Measurements from ENCODE around the gene GAS7.
"Not testable (repeated sequence)": the region's sequence is repeated elsewhere in the genome, so short reads cannot be mapped to it uniquely, and the experiment has no call there.

Gene GAS7

DNA sequence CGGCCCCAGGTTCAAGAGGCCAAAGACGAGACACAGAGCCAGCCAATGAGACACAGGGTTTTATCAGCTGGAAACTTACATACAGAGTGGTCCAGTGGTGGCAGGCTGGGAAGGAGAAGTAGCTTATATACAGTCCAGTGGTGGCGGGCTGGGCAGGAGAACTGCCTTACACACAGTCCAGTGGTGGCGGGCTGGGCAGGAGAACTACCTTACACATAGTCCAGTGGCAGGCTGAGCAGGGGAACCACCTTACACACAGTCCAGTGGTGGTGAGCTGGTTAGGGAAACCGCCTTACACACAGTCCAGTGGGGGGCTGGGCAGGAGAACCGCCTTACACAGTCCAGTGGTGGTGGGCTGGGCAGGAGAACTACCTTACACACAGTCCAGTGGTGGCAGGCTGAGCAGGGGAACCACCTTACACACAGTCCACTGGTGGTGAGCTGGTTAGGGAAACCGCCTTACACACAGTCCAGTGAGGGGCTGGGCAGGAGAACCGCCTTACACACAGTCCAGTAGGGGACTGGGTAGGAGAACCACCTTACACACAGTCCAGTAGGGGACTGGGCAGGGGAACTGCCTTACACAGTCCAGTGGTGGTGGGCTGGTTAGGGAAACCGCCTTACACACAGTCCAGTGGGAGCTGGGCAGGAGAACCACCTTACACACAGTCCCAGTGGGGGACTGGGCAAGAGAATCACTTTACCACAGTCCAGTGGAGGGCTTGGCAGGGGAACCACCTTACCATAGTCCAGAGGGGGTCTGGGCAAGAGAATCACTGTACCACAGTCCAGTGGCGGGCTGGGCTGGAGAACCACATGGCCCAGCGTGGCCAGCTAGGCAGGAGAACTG, 90.9 kb downstream of the GAS7 start:
- no peak for DNase-seq

DNA sequence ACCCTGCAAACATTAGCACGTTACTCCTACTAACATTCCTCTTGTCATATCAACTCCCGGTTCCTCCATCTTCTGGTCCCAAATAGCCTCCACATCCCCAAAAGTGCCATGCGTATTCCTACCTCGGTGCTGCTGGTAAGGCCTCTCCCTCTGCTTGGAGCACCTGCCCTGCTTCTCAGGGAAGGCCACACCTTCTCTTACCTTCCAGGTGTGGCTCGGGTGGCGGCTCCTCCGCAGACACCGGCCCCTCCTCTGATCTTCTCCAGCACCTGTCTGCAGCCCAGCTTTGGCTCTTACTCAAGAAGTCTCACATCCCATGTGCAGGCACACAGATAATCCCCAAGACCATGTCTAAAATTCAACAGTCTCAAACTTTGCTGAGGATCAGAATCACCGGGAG, 92.3 kb downstream of the GAS7 start:
- DNase-seq, result no peak

DNA sequence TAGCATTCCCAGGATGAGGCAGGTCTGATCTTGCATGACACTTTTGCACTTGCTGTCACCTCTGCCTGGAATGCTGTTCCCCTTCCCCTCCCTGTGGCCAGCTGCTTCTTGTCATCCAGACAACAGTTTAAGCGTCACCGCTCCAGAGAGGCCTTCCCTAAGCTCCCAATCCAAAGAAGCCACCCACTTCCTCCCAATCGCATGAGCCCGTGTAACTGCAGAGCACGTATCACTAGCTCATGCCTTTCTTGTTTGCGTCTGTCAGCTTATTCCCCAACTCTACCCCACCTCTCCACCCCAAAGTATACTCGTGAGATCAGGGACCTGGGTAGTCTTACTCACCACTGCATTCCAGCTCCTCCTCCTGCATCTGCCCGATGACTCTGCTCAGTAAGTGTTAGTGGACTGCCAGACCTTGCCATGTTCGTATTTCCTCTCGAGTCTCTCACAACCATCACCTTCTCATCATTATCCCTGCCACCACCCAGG, 92.8 kb downstream of the GAS7 start:
- no peak for DNase-seq

DNA sequence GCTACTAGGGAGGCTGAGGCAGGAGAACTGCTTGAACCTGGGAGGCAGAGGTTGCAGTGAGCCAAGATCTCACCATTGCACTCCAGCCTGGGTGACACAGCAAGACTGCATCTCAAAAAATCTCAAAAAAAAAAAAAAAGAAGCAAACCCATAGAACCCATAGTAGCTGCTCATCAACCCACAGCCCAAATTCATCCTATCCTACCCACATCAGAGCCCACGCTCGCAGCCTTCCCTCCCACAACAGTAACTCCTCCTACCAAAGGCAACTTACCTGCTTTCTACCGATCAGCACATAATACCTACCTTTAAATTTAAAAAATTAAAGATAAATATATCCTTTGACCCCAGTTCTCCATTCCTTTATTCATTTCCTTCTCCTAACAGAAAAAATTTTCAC, 94.7 kb downstream of the GAS7 start:
- DNase-seq, result no peak

DNA sequence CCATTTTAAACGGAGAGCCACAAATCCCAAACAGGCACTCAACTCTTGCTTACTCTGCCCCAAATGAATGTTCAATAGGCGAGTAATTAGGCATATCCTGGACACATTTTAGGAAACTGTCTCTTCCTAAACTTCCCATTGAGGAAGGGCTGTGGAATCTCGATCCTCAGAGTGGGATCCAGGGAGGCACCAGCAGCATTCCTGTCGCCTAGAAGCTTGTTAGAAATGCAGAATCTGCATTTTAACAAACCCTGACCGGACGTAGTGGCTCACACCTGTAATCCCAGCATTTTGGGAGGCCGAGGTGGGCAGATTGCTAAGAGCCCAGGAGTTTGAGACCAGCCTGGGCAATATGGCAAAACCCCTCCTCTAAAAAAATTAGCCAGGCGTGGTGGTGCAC, 95.6 kb downstream of the GAS7 start:
- no peak for DNase-seq

DNA sequence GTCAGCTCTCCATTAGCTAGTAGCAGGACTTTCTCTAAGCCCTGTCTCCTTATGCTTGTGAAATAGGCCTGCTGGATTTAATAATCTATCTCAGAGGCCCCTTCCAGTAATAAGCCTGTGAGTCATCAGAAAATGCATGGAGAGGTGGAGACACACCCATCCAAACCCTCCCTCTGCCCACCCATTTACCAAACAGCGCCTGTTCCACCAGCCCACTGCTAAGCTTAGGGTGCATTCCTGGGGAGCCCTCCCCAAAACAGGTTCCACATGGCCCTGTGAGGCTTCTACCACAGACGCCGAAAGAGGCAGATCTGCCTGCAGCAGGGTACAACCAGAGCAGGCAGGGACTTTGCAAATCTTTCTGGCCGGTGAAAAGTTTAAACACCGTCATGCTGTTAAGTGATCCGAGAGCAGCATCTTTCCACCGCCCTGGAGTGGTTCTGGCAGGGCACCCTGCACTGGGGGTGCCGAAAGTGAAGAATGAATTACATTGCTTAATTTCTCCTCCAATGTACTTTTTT, 99.3 kb downstream of the GAS7 start:
- peak in 1 of 2 donors; percentile 10 for DNase-seq

DNA sequence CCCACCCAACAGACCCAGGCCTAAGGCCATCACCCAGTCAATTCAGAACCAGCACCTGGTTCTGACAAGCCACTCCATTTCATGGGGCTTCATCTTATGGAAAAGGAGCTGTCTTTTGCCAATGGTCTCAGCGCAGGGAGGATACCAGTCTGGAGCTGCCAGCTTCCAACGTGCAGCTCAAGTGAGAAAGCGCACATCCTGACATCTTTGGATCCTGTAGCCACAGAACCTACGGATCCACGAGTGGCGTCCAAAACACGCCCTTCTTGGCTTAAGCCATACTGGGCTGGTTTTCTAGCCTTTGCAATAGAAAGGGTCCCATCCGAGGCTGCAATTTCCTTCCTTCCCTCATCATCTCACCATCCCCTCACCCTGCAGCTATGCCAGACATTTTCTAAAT, 101.8 kb downstream of the GAS7 start:
- no peak for DNase-seq

DNA sequence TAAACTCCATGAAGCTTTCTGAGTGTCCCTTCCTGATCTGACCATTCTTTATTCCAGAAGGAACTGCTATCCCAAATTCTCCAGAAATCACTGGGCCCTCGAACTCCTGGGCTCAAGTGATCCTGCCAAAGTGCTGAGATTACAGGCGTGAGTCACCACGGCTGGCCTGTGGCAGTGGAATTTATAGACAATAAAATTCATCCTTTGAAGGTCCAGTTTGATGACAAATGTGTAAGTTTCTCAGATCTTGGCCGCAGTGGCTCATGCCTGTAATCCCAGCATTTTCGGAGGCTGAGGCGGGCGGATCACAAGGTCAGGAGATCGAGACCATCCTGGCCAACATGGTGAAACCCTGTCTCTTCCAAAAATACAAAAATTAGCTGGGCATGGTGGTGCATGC, 103.1 kb downstream of the GAS7 start:
- DNase-seq, result not testable (repeated sequence)

DNA sequence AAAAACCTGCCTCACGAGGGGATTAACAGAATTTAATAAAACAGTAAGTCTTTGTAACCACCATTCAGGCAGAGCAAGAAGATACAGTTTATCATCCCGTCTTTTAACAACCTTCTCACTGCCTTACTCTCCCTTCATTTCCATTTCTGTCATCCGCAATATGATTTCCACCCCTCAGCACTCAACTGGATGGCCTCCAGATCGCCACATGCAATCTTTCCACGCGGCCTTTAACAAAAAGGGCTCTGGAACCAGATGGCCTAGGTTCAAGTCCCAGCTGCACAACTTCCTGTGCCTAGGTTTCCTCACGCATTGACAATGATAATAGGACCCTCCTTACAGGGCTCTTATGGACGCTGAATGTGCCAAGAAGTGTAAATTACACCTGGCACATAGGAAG, 103.6 kb downstream of the GAS7 start:
- DNase-seq, result no peak

DNA sequence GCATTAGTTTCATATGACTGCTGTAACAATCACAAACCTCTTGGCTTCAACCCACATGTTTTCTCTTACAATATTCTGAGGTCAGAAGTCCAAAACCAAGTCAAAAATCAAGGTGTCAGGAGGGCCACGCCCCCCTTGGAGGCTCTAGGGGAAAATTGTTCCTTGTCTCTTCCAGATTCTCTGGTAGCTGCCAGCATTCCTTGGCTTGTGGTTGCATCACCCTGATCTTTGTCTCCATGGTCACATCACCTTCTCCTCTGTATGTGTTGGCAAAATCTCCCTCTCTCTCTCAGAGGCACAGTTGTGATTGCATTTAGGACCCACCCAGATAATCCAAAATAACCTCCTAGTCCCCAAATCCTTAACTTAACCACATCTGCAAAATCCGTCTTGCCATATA, 105.8 kb downstream of the GAS7 start:
- no peak for DNase-seq

DNA sequence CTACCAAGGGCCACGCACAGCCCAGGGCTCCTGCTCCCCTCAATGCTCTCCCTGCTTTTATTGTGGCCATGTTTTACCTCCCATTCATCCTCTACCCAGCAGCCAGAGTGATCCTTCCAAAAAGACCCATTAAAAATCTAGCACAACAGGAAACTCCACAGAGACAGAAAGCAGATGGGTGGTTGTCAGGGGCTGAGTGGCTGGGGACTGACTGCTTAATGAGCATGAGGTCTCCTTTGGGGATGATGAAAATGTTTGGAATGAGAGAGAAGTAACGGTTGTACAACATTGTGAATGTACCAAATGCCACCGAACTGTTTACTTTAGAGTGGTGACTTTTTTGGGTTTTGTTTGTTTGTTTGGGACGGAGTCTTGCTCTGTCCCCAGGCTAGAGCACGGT, 107.4 kb downstream of the GAS7 start:
- no peak for DNase-seq

DNA sequence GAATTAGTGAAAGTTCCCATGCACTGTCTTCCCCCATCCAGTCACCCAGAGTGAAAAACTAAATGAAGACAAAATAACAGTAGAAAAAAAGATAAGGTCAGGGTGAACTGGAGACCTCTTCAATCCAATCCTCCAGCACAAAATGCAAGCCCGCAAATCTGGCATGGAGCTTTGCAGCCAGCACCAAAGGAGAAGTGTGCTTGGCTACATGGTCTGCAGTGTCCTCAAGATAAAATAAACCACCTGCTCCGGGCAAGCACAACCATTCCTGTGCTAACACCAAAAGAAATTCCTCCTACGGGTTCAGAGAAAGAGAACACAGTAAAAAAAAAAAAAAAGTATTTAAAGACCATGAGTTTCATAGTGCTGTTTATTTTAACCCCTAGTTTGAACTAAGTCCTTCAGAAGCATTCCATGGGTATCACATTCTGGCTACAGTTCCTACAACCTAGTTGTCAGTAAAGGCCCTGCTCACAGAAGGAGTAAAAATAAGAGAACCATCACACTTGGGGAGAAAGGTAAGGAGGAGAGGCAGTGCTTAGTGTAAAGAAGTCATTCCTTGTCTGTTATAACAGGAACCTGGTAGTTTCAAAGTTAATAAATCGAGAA, 109.1 kb downstream of the GAS7 start:
- DNase-seq, result no peak

DNA sequence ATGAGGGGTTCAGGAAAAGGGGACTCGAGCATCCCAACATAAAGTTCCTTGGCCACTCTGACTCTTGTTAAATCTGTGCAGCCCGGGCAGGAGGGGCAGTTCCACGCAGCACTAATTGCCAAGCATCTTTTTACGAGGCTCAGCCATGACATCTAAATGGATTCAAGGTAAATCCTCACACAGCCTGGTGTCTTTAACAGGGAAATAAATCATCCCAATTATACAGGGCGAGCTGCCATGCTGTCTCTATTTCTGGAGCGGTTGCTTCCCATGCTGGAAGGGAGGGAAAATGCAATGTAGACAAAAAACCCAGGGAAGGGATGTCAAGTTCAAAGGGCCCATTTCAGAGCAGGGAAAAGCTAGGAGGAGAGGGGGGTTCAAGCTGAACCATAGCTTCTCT, 110.0 kb downstream of the GAS7 start:
- no peak for DNase-seq

DNA sequence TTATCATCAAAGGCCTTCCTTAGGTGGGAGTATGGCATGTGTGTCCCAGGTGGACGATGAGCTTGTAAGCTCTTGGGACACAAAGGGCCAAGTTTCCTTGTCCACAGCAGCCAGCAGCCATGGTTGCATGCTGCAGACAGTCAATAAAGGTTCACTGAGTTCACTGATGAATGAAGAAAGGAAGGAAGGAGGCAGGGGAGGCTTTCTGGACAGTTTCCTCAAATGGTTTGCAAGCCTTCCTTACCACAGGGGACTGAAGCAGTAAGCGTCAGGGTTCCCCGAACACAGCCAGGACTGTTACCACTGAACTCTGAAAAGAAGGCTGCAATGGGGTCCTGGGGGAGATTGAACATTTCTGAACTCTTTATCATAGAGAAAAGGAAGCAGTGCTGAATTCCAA, 111.1 kb downstream of the GAS7 start:
- peak in 1 of 2 donors; percentile 57 for DNase-seq

DNA sequence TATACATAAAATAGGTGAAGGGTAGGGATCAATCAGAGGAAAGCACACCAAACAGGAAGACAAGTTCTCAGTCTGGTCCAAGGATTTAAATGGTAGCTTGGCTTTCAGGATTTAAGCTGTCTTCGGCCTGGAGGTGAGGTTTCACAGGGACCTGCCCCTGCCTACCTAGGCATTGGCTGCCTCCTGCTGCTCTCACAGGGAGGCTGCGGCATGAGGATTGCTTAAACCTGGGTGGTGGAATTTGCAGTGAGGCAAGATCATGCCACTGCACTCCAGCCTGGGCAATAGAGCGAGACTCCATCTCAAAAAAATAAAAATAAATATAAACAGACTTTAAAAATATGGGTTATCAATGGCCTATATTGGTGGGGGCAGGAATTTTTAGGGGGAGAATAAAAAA, 114.5 kb downstream of the GAS7 start:
- no peak for DNase-seq

DNA sequence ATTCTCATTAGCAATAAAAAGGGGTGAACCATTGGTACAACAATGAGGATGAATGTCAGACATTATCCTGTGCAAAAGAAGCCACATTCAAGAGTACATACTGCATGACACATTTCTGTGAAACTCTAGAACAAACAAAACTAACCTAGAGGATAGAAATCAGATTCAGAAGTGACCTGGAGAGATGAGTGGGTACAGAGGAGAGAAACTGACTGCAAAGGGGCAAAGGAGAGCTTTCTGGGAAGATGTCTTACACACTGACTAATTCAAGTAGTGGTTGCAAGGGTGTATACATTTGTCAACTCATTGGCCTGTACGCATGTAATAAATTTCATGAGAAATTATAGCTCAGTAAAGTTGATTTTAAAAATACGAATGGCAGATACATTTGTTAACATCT, 115.6 kb downstream of the GAS7 start:
- DNase-seq, result no peak

DNA sequence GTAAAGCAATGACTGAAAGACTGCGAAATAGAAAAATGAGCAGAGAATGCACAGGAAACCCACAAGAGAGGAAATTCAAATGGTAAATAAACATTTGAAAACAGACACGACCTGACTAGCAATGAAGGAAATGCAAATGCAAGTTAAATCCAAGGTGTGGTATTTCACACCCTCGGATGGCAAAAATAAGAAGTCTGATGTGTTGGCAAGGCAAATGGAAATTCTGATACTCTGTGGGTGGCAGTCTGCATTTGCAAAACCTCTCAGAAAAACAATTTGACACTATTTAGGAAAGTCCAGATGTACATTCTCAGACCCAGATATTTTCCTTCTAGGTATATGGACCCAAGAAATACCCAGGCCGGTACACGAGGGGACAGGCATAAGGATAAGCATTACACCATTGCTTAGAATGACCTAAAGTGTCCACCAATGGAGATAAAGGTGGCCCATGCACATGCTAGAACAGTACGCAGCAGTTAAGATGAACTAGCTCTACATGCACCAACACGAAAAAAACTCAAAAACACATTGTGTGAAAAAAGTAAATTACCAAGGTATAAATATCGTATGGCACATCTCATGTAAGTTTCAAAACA, 116.7 kb downstream of the GAS7 start:
- DNase-seq, result no peak

DNA sequence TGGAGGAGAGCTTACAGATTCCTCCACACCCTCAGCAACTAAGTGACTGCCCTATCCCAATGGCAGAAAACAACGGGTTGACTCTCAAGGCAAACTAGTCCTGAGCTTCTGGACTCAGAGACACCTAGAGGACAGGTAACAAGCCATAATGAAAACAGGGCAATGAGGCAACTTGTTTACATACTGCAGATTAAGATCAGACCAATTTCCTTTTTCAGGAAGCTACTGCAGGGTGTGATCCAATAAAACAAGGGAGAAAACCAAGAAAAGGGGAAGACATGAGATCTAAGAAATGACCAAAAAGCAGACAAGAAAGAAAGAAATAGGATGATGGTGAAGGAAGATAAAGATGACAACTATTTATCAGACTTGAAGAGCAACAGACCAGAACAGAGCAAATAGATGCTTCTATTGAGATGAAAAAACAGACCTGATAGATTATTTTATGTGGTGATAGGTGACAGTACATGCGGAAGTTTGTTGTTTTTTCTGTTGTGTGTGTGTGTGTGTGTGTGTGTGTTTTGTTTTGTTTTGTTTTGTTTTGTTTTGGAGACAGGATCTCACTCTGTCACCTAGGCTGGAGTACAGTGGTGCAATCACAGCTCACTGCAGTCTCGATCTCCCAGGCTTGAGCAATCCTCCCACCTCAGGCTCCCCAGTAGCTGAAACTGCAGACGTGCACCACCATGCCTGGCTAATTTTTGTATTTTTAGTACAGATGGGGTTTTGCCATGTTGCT, 120.7 kb downstream of the GAS7 start:
- DNase-seq, result peak in 1 of 2 donors; percentile 39

DNA sequence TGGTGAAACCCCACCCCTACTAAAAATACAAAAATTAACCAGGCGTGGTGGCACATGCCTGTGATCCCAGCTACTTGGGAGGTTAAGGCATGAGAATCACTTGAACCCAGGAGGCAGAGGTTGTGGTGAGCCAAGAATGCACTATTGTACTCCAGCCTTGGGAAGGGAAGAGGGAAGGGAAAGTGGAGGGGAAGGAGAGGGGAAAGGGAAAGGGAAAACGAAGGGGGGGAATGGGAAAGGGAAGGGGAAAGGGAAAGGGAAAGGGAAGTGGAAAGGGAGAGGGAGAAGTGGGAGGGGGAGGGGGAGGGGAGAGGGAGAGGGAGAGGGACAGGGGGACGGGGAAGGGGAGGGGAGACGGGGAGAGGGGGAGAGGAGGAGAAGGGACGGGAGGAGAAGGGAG, 122.5 kb downstream of the GAS7 start:
- no peak for DNase-seq

DNA sequence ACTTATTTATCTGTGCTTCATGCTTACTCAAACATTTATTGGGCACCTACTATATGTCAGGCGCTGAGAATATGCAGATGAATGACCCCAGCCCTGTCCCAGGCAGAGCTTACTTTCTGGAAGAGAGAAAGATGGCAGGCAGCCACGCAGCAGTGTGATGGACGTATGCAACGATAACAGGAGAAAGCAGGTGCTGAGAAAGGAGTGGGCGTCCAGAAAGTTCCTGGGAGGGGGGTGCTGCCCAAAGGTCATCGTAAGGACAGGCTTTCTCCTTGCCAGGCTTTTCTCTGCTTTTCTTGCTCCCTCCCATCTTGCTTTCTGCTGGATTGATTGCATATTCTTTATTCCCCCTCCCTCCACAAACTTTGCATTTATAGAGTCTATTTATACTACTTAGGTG, 124.5 kb downstream of the GAS7 start:
- DNase-seq, result no peak

DNA sequence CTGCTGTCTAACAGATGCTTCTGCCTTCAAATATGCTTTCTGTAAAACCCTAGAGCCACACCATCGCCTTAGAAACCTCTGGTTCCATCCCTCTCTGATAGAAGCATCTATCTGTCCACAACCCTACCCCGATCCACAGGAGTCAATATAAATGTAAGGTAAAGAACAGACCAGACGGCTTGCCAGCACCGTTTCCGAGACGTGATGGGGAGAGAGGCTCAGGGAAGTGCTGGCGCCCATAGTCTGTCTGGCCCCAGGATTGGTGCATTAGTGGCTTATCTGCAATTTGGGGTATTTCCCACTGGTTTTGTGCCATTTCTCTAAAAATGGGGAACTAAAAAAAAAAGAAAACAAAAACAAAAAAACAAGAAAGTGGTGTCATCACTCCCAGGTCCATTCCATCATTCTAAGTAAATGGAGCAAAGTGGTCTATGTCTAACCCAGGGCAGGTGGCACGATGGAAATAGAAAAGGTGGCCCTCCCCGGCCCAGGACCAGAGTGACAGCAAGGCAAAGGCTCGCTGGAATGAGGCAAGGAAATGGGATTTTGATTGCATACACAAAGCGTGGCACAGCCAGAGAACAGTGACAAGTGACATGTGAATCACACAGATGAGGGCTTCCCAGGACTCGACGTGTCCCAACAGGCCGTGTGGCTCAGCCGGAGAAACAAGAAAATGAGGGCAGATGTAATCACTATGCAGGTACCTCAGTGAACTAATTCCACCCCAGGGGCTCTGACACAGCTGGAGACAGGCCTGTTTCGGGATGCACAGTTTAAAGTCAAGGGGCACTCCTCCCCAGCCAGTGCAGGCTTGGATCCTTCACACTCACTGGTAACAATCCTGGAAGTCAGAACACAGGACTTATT, 125.6 kb downstream of the GAS7 start:
- no peak for DNase-seq

DNA sequence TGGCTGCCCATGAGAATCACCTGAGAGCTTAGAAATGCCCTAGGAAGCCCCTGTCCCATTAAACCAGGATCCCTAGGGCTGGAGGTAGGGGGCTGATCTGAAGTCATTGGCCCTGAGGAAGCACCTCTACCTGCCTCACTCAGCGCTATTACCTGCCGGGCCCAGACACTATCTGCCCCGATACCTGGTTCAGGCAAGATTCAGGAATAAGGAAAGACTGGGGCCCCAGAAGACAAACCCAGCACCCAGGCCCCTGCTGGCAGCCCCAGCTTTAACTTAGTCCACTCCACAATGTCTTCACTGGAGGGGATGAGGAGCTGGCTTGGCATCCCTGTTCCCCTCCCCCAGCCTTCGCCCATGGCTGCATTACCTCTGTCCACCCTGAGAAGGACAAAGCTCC, 126.3 kb downstream of the GAS7 start:
- no peak for DNase-seq
